Suprapubic skin (tissue), 4 donors: ENCODE data around the gene RCL1. TPM values are rescaled to one million over a fixed set of nuclear protein-coding genes. Genes with fewer than 3 reads are reported as not detected.

Experiments
- DNase-seq, 2 donors: peaks; one replicate each; pipeline ENCODE4 v3.0.0-alpha.2; 2019; ENCODE audit warnings: low spot score in 2 of 2
- H3K27ac ChIP-seq: fragments of 200-600 bp; sonication (generic); one replicate; pipeline ENCODE4 v1.5.1; 2019
- H3K27me3 ChIP-seq: fragments of 200-600 bp; sonication (generic); one replicate; pipeline ENCODE4 v1.5.1; 2019
- H3K36me3 ChIP-seq: fragments of 200-600 bp; sonication (generic); one replicate; pipeline ENCODE4 v1.5.1; 2019
- H3K4me1 ChIP-seq: fragments of 200-600 bp; sonication (generic); one replicate; pipeline ENCODE4 v1.5.1; 2019
- H3K4me3 ChIP-seq: fragments of 200-600 bp; sonication (generic); one replicate; pipeline ENCODE4 v1.5.1; 2019; ENCODE audit warnings: mild to moderate bottlenecking
- H3K9me3 ChIP-seq: fragments of 200-600 bp; sonication (generic); one replicate; pipeline ENCODE4 v1.5.1; 2019
- EP300 ChIP-seq: sonication (generic); formaldehyde crosslinking; IDR thresholded peaks from one replicate; pipeline ENCODE4 v1.6.1; 2017; ENCODE audit warnings: antibody characterized with exemption
- POLR2A ChIP-seq, 2 donors: fragments of 450-650 bp; IDR thresholded peaks; one replicate each; pipeline ENCODE4 v1.6.1; 2017; ENCODE audit warnings: antibody characterized with exemption in 2 of 2, mild to moderate bottlenecking in 2 of 2, moderate library complexity in 2 of 2
- POLR2AphosphoS5 ChIP-seq, 3 donors: sonication (generic); formaldehyde crosslinking; IDR thresholded peaks; one replicate each; pipeline ENCODE4 v1.6.1; 2017; ENCODE audit warnings: antibody characterized with exemption in 3 of 3
- WGBS: methylation state at CpG from one replicate; pipeline ENCODE4 v1.1.5; 2018; 5-methylcytosine and 5-hydroxymethylcytosine counted together
- total RNA-seq, 4 donors: library from RNA; depleted of rRNA; stranded (reverse); fragments of >200 nt; gene quantifications; one replicate each; pipeline ENCODE4 v1.1.0, GENCODE V29; 2016
- TF ChIP-seq, protein P1 (sequence below), 2 donors: fragments of 200-600 bp in 1 of 2; fragments of 450-650 bp in 1 of 2; sonication (generic) in 1 of 2; IDR thresholded peaks; one replicate each; pipeline ENCODE4 v1.5.1; 2016 to 2019; ENCODE audit warnings: antibody characterized with exemption in 2 of 2, mild to moderate bottlenecking in 1 of 2, moderate library complexity in 1 of 2

The RCL1 gene
- total RNA-seq, 4 donors from 2014 or later = 44.7 to 75.7 (median 55.5) TPM

DNA sequence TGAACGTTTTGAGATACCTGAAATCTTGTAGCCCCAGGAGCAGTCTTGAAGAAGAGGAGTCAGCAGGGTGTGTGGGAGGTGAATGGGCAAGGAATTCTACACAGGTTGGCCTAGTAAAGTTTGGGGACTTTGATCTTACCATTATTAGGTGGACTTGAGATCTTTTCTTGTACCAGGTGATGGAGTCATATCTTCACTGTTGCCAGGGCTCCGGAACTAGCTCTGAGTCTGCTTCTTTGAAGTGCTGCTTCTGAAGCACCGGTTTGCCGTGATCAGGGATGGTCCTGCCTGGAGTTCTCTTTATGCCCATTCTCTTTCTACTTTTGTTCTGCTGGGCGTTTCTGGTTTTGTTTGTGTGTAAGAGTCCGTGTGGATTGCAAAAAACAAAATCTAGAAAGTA lies 27.4 kb downstream of the RCL1 start:
- Histone ChIP-seq H3K4me1 (no peaks in the 10 kb centered on the region), H3K27me3 (no peaks in the 10 kb centered on the region), H3K4me3 (no peak overlapping the region), H3K27ac (no peak overlapping the region), H3K9me3 (no peaks in the 10 kb centered on the region), H3K36me3 (no peaks in the 10 kb centered on the region)
- no peak for DNase-seq
- 77% methylated on average over 6 of the region's 6 CpGs for WGBS
- TF ChIP-seq POLR2A (IDR thresholded peaks at IDR 0.05) (no peak), EP300 (no peak), POLR2AphosphoS5 (IDR thresholded peaks at IDR 0.05) (no peak)
- TF ChIP-seq, protein P1, sequence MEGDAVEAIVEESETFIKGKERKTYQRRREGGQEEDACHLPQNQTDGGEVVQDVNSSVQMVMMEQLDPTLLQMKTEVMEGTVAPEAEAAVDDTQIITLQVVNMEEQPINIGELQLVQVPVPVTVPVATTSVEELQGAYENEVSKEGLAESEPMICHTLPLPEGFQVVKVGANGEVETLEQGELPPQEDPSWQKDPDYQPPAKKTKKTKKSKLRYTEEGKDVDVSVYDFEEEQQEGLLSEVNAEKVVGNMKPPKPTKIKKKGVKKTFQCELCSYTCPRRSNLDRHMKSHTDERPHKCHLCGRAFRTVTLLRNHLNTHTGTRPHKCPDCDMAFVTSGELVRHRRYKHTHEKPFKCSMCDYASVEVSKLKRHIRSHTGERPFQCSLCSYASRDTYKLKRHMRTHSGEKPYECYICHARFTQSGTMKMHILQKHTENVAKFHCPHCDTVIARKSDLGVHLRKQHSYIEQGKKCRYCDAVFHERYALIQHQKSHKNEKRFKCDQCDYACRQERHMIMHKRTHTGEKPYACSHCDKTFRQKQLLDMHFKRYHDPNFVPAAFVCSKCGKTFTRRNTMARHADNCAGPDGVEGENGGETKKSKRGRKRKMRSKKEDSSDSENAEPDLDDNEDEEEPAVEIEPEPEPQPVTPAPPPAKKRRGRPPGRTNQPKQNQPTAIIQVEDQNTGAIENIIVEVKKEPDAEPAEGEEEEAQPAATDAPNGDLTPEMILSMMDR (IDR thresholded peaks at IDR 0.05) = no peak

- 83% methylated on average over 2 of the region's 2 CpGs for WGBS
- H3K27me3 ChIP-seq = no peaks in the 10 kb centered on the region
- DNase-seq = no peak
- H3K27ac ChIP-seq = no peak overlapping the region
- no peak overlapping the region for H3K4me3 ChIP-seq
- H3K9me3 ChIP-seq = no peaks in the 10 kb centered on the region
- no peaks in the 10 kb centered on the region for H3K4me1 ChIP-seq
- no peaks in the 10 kb centered on the region for H3K36me3 ChIP-seq
- TF ChIP-seq EP300 (no peak), POLR2A (IDR thresholded peaks at IDR 0.05) (no peak), POLR2AphosphoS5 (IDR thresholded peaks at IDR 0.05) (no peak)
- TF ChIP-seq, protein P1 (IDR thresholded peaks at IDR 0.05) = no peak
Measured at GRCh38 chr9:4821133-4821532, 28.4 kb downstream of the RCL1 start.

GRCh38 chr9:4822057-4822456 lies 29.3 kb downstream of the RCL1 start:
- Histone ChIP-seq H3K36me3 (no peaks in the 10 kb centered on the region), H3K27me3 (no peaks in the 10 kb centered on the region), H3K4me1 (no peaks in the 10 kb centered on the region), H3K4me3 (no peak overlapping the region), H3K9me3 (no peaks in the 10 kb centered on the region), H3K27ac (no peak overlapping the region)
- no peak for DNase-seq
- TF ChIP-seq POLR2AphosphoS5 (IDR thresholded peaks at IDR 0.05) (no peak), POLR2A (IDR thresholded peaks at IDR 0.05) (no peak), EP300 (no peak)
- TF ChIP-seq, protein P1 (IDR thresholded peaks at IDR 0.05) = no peak

- Histone ChIP-seq H3K27ac (no peak overlapping the region), H3K9me3 (no peaks in the 10 kb centered on the region), H3K36me3 (peaks cover 8% of the 10 kb centered on the region), H3K27me3 (no peaks in the 10 kb centered on the region), H3K4me1 (no peaks in the 10 kb centered on the region), H3K4me3 (no peak overlapping the region)
- WGBS = 97% methylated on average over 7 of the region's 7 CpGs
- DNase-seq = no peak
- no peak for TF ChIP-seq EP300
- TF ChIP-seq POLR2A (IDR thresholded peaks at IDR 0.05) = no peak
- TF ChIP-seq, protein P1 (IDR thresholded peaks at IDR 0.05) = no peak
- no peak for TF ChIP-seq POLR2AphosphoS5 (IDR thresholded peaks at IDR 0.05)
Measured at GRCh38 chr9:4826417-4827166, 33.8 kb downstream of the RCL1 start.

DNA sequence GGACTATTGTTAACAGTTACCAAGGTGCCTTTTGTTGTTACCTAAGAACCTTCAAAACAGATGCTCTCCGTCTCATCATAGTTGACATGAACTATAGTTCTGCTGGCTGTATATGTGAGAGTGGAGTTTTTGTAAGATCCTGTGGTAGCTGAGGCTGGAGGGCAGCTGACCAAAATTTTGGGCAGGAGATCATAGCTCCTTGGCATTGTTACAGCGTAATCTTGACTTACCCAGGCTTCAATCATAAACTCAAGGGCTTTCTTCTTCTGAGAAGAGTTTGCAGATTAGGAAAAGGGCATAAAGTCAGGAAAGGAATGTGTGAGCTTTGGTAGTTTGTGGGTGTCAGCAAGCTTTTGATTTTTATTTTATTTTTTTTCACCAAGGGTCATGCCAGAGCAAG lies 34.5 kb downstream of the RCL1 start:
- WGBS = 90% methylated on average over 2 of the region's 2 CpGs

More for the DNA sequence above, 34.5 kb downstream of the RCL1 start:
- Histone ChIP-seq H3K9me3 (no peaks in the 10 kb centered on the region), H3K27ac (no peak overlapping the region), H3K4me3 (no peak overlapping the region), H3K4me1 (no peaks in the 10 kb centered on the region), H3K27me3 (no peaks in the 10 kb centered on the region), H3K36me3 (peaks cover 8% of the 10 kb centered on the region)
- TF ChIP-seq POLR2A (IDR thresholded peaks at IDR 0.05) (no peak), POLR2AphosphoS5 (IDR thresholded peaks at IDR 0.05) (no peak), EP300 (no peak)
- TF ChIP-seq, protein P1 (IDR thresholded peaks at IDR 0.05) = no peak
- DNase-seq = no peak
